Trophoblast cell (in vitro differentiated cells and primary cell): ENCODE data around the gene SPRYD3. TPM values are rescaled to one million over a fixed set of nuclear protein-coding genes. Genes with fewer than 3 reads are reported as not detected.

Source experiments
- DNase-seq, 2 donors: peaks; one replicate each; pipeline ENCODE4 v3.0.0-alpha.2; 2016
- H2AFZ ChIP-seq: 2 replicates; pipeline ENCODE4 v1.6.1; 2013; ENCODE audit warnings: low read length, moderate library complexity, mild to moderate bottlenecking; ENCODE audit not compliant: insufficient read depth, poor library complexity
- H2AK5ac ChIP-seq: 2 replicates; pipeline ENCODE4 v1.6.1; 2013; ENCODE audit warnings: mild to moderate bottlenecking, low read length
- H2BK120ac ChIP-seq: 2 replicates; pipeline ENCODE4 v1.6.1; 2013; ENCODE audit warnings: low read length, mild to moderate bottlenecking, moderate library complexity; ENCODE audit not compliant: insufficient read depth, poor library complexity
- H2BK12ac ChIP-seq: 2 replicates; pipeline ENCODE4 v1.6.1; 2013; ENCODE audit warnings: mild to moderate bottlenecking, low read length, moderate library complexity
- H2BK5ac ChIP-seq: 2 replicates; pipeline ENCODE4 v1.6.1; 2013; ENCODE audit warnings: low read length, low read depth, moderate library complexity, mild to moderate bottlenecking; ENCODE audit not compliant: poor library complexity
- H3K14ac ChIP-seq: 2 replicates; pipeline ENCODE4 v1.6.1; 2013; ENCODE audit warnings: mild to moderate bottlenecking, low read length
- H3K18ac ChIP-seq: 2 replicates; pipeline ENCODE4 v1.6.1; 2013; ENCODE audit warnings: mild to moderate bottlenecking, low read length
- H3K23ac ChIP-seq: 2 replicates; pipeline ENCODE4 v1.6.1; 2013; ENCODE audit warnings: low read length
- H3K27ac ChIP-seq: 2 replicates; pipeline ENCODE4 v1.5.1; 2013; ENCODE audit warnings: low read depth, mild to moderate bottlenecking, inconsistent platforms, low read length, moderate library complexity
- H3K27me3 ChIP-seq: 2 replicates; pipeline ENCODE4 v1.6.1; 2013; ENCODE audit warnings: inconsistent platforms, mild to moderate bottlenecking, low read length, moderate library complexity; ENCODE audit not compliant: insufficient read depth
- H3K36me3 ChIP-seq, 2 experiments: 1 replicate in 1 of 2; 2 replicates in 1 of 2; pipeline ENCODE4 v1.6.1; 2013; ENCODE audit warnings: low read length in 2 of 2, mild to moderate bottlenecking in 2 of 2, moderate library complexity in 1 of 2; ENCODE audit not compliant: insufficient read depth in 2 of 2, control insufficient read depth in 1 of 2
- H3K4ac ChIP-seq: 2 replicates; pipeline ENCODE4 v1.6.1; 2013; ENCODE audit warnings: low read depth, mild to moderate bottlenecking, low read length, moderate library complexity
- H3K4me1 ChIP-seq, 2 experiments: 1 replicate in 1 of 2; 2 replicates in 1 of 2; pipeline ENCODE4 v1.6.1; 2013; ENCODE audit warnings: low read length in 2 of 2, mild to moderate bottlenecking in 2 of 2, moderate library complexity in 1 of 2; ENCODE audit not compliant: insufficient read depth in 2 of 2, control insufficient read depth in 1 of 2
- H3K4me2 ChIP-seq: 2 replicates; pipeline ENCODE4 v1.6.1; 2013; ENCODE audit warnings: inconsistent platforms, mild to moderate bottlenecking, low read length, moderate library complexity
- H3K4me3 ChIP-seq: 2 replicates; pipeline ENCODE4 v1.5.1; 2013; ENCODE audit warnings: mild to moderate bottlenecking, low read depth, low read length, inconsistent platforms
- H3K79me1 ChIP-seq: one replicate; pipeline ENCODE4 v1.6.1; 2013; ENCODE audit warnings: low read length
- H3K79me2 ChIP-seq: 2 replicates; pipeline ENCODE4 v1.6.1; 2013; ENCODE audit warnings: low read length, mild to moderate bottlenecking; ENCODE audit not compliant: control insufficient read depth, insufficient read depth, poor library complexity
- H3K9ac ChIP-seq: 2 replicates; pipeline ENCODE4 v1.6.1; 2013; ENCODE audit warnings: mild to moderate bottlenecking, low read length
- H3K9me3 ChIP-seq: 2 replicates; pipeline ENCODE4 v1.6.1; 2013; ENCODE audit warnings: low read depth, mild to moderate bottlenecking, control low read depth, inconsistent platforms, low read length; ENCODE audit not compliant: insufficient read depth
- H4K12ac ChIP-seq: 2 replicates; pipeline ENCODE4 v1.6.1; 2013; ENCODE audit warnings: low read depth, mild to moderate bottlenecking, low read length, moderate library complexity
- H4K8ac ChIP-seq: 2 replicates; pipeline ENCODE4 v1.6.1; 2013; ENCODE audit warnings: low read depth, mild to moderate bottlenecking, low read length, moderate library complexity
- H4K91ac ChIP-seq: one replicate; pipeline ENCODE4 v1.6.1; 2013; ENCODE audit warnings: low read depth, mild to moderate bottlenecking, low read length, moderate library complexity
- WGBS: extraction: QIAGEN DNeasy Blood & Tissue Kit; methylation state at CpG from one replicate; pipeline ENCODE4 v1.1.7; 2013; ENCODE audit warnings: missing lambda C conversion rate; ENCODE audit not compliant: insufficient read length, insufficient coverage; ENCODE audit errors: extremely low coverage; 5-methylcytosine and 5-hydroxymethylcytosine counted together
- polyA plus RNA-seq: library from polyadenylated mRNA; stranded (reverse); fragments of 200-250 nt; gene quantifications from 2 replicates; pipeline ENCODE4 v1.2.3, GENCODE V29; 2013

The SPRYD3 gene, protein sequence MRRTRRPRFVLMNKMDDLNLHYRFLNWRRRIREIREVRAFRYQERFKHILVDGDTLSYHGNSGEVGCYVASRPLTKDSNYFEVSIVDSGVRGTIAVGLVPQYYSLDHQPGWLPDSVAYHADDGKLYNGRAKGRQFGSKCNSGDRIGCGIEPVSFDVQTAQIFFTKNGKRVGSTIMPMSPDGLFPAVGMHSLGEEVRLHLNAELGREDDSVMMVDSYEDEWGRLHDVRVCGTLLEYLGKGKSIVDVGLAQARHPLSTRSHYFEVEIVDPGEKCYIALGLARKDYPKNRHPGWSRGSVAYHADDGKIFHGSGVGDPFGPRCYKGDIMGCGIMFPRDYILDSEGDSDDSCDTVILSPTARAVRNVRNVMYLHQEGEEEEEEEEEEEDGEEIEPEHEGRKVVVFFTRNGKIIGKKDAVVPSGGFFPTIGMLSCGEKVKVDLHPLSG
- polyA plus RNA-seq = 7.1 and 7.5 TPM in 2 replicates

GRCh38 chr12:53079226-53080117 is at the start of gene SPRYD3:
Gene SPRYD3, minus strand, starts transcription at chr12:53079390. Its CDS starts 57 bp downstream, at chr12:53079333.
- Histone ChIP-seq H4K8ac (peak within 1 kb of the TSS; percentile 96), H2AK5ac (peak within 1 kb of the TSS; percentile 92), H3K27ac (peak within 1 kb of the TSS; percentile 50), H3K4ac (peak within 1 kb of the TSS; percentile 87), H2AFZ (peak within 1 kb of the TSS; percentile 84), H3K4me1 (peaks cover 6 to 9% of the 10 kb centered on the region in 2 experiments), H3K36me3 (peaks cover 7 to 9% of the 10 kb centered on the region in 2 experiments), H3K23ac (no peak within 1 kb of the TSS), H2BK12ac (peak within 1 kb of the TSS; percentile 1), H3K18ac (peak within 1 kb of the TSS; percentile 90), H3K9me3 (peaks cover 3% of the 10 kb centered on the region), H3K79me1 (peaks cover 9% of the 10 kb centered on the region), H2BK120ac (peak within 1 kb of the TSS; percentile 70), H3K27me3 (no peaks in the 10 kb centered on the region), H3K9ac (peak within 1 kb of the TSS; percentile 75), H4K12ac (peak within 1 kb of the TSS; percentile 88), H3K14ac (peak within 1 kb of the TSS; percentile 97), H3K79me2 (peaks cover 8% of the 10 kb centered on the region), H2BK5ac (peak within 1 kb of the TSS; percentile 36), H3K4me2 (peak within 1 kb of the TSS; percentile 80), H4K91ac (peak within 1 kb of the TSS; percentile 69), H3K4me3 (peak within 1 kb of the TSS; percentile 77)
- peak; percentile 96 to 98 for DNase-seq
- no CpG with 5 or more reads among the region's 67 CpGs for WGBS

- no CpG with 5 or more reads among the region's 1 CpG for WGBS
Measured at GRCh38 chr12:53127169-53127568, 48.0 kb upstream of the SPRYD3 start.

DNA sequence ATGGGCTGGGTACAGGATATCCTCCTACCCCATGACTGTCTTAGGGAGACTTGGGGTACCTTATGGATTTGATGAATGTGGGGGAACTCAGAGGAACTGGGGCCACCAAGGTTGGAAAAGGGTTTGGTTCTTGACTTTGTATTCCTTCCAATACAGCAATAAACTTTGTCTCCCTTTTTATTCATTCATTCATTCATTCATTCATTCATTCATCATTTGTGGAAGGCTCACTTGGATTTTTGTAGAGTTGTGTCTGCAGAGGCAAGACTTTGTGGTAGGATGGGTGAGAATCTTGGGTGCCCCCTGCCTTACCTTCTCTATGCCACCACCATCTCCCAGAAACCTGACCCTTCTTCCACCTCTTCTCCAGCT is 45.1 kb upstream of the SPRYD3 start:
- H3K4me2 ChIP-seq = no peak overlapping the region
- no peaks in the 10 kb centered on the region for H3K27me3 ChIP-seq
- no peak overlapping the region for H3K27ac ChIP-seq
- no peak overlapping the region for H4K12ac ChIP-seq
- no peak overlapping the region for H2BK5ac ChIP-seq
- DNase-seq = no peak
- H2BK12ac ChIP-seq = no peak overlapping the region
- H2AK5ac ChIP-seq = no peak overlapping the region
- H4K8ac ChIP-seq = no peak overlapping the region
- no peaks in the 10 kb centered on the region for H3K79me1 ChIP-seq
- no peak overlapping the region for H3K18ac ChIP-seq
- no peaks in the 10 kb centered on the region for H3K36me3 ChIP-seq
- H3K4ac ChIP-seq = no peak overlapping the region
- H3K23ac ChIP-seq = no peak overlapping the region
- H3K14ac ChIP-seq = no peak overlapping the region
- no peaks in the 10 kb centered on the region for H3K79me2 ChIP-seq
- no peak overlapping the region for H3K9ac ChIP-seq
- H4K91ac ChIP-seq = no peak overlapping the region
- H3K4me3 ChIP-seq = no peak overlapping the region
- peaks cover 3% of the 10 kb centered on the region for H3K9me3 ChIP-seq
- no peak overlapping the region for H2BK120ac ChIP-seq
- no peaks in the 10 kb centered on the region for H3K4me1 ChIP-seq
- no peak overlapping the region for H2AFZ ChIP-seq

More at GRCh38 chr12:53127169-53127568, 48.0 kb upstream of the SPRYD3 start:
- Histone ChIP-seq H4K12ac (no peak overlapping the region), H3K9me3 (peaks cover 3% of the 10 kb centered on the region), H3K79me2 (no peaks in the 10 kb centered on the region), H3K79me1 (no peaks in the 10 kb centered on the region), H3K4me2 (no peak overlapping the region), H3K4me1 (no peaks in the 10 kb centered on the region), H3K9ac (no peak overlapping the region), H3K36me3 (no peaks in the 10 kb centered on the region), H3K14ac (no peak overlapping the region), H3K4ac (no peak overlapping the region), H2BK5ac (no peak overlapping the region), H2BK120ac (no peak overlapping the region), H3K27me3 (no peaks in the 10 kb centered on the region), H2AK5ac (no peak overlapping the region), H2BK12ac (no peak overlapping the region), H3K23ac (no peak overlapping the region), H4K91ac (no peak overlapping the region), H3K27ac (no peak overlapping the region), H4K8ac (no peak overlapping the region), H3K18ac (no peak overlapping the region), H3K4me3 (no peak overlapping the region), H2AFZ (no peak overlapping the region)
- DNase-seq = no peak

GRCh38 chr12:53123578-53124351 is 44.6 kb upstream of the SPRYD3 start:
- H3K27me3 ChIP-seq = no peaks in the 10 kb centered on the region
- peaks cover 3% of the 10 kb centered on the region for H3K9me3 ChIP-seq
- no peaks in the 10 kb centered on the region for H3K79me1 ChIP-seq
- DNase-seq = peak; percentile 47 to 62
- H3K9ac ChIP-seq = no peak overlapping the region
- no peak overlapping the region for H2AK5ac ChIP-seq
- no peaks in the 10 kb centered on the region for H3K4me1 ChIP-seq
- H2BK5ac ChIP-seq = no peak overlapping the region
- WGBS = no CpG with 5 or more reads among the region's 16 CpGs
- H3K4me2 ChIP-seq = no peak overlapping the region
- H3K14ac ChIP-seq = no peak overlapping the region
- no peak overlapping the region for H2BK120ac ChIP-seq
- H3K23ac ChIP-seq = no peak overlapping the region
- H4K91ac ChIP-seq = no peak overlapping the region
- H3K36me3 ChIP-seq = no peaks in the 10 kb centered on the region
- no peak overlapping the region for H4K12ac ChIP-seq
- no peak overlapping the region for H3K4me3 ChIP-seq
- no peaks in the 10 kb centered on the region for H3K79me2 ChIP-seq
- no peak overlapping the region for H2BK12ac ChIP-seq
- H3K27ac ChIP-seq = no peak overlapping the region
- no peak overlapping the region for H4K8ac ChIP-seq
- H2AFZ ChIP-seq = no peak overlapping the region
- no peak overlapping the region for H3K4ac ChIP-seq
- no peak overlapping the region for H3K18ac ChIP-seq
